A549 (cell line): Measurements from ENCODE around the gene SRGAP1. TPM values are rescaled to one million over a fixed set of nuclear protein-coding genes. Genes with fewer than 3 reads are reported as not detected.

Experiments
- ATAC-seq, 2 experiments: fragments of 200-7000 bp in 1 of 2; fragments of >200 bp in 1 of 2; cut with Nextera tagmentation in 1 of 2; cut with Tn5 transposase in 1 of 2; 3 replicates each; pipeline versions ENCODE4 v1.8.0 to v1.9.1; 2018 to 2020; ENCODE audit warnings: mild to moderate bottlenecking in 1 of 2, moderate library complexity in 1 of 2
- CTCF ChIA-PET: fragments of 300-600 bp; sonication (Branson Sonifier 250); formaldehyde crosslinking; extraction: SDS; loops from one replicate; lab custom pipeline; 2021; ENCODE audit warnings: antibody characterized with exemption, inconsistent platforms; lab: Yijun Ruan, JAX
- POLR2A ChIA-PET: fragments of 350-600 bp; formaldehyde crosslinking; extraction: SDS; loops from one replicate; lab custom pipeline; 2021; ENCODE audit warnings: antibody characterized with exemption, inconsistent platforms; lab: Yijun Ruan, JAX
- DNase-seq, 2 experiments: peaks; one replicate each; pipeline versions ENCODE4 v3.0.0 to v3.0.0-alpha.2; 2011 to 2016; ENCODE audit warnings: low read depth in 1 of 2, low spot score in 1 of 2
- FAIRE-seq: peaks from 2 replicates; lab custom pipeline; 2011; peaks lifted over from hg19 to GRCh38; lab: Jason Lieb, UNC
- H3K27ac ChIP-seq, 2 experiments: fragments of >200 bp; sonication (Bioruptor Twin); formaldehyde crosslinking; 3 replicates each; pipeline ENCODE4 v1.5.1; 2016 to 2017
- H3K4me1 ChIP-seq: fragments of >200 bp; sonication (Bioruptor Twin); formaldehyde crosslinking; 3 replicates; pipeline ENCODE4 v1.6.1; 2016
- H3K4me2 ChIP-seq: fragments of >200 bp; sonication (Bioruptor Twin); formaldehyde crosslinking; 3 replicates; pipeline ENCODE4 v1.6.1; 2016
- H3K4me3 ChIP-seq: fragments of >200 bp; sonication (Bioruptor Twin); formaldehyde crosslinking; 3 replicates; pipeline ENCODE4 v1.5.1; 2016
- H3K9me3 ChIP-seq: fragments of >200 bp; sonication (Bioruptor Twin); formaldehyde crosslinking; 3 replicates; pipeline ENCODE4 v1.6.1; 2016
- ATOH8 ChIP-seq: fragments of 250-450 bp; sonication (Bioruptor Pico); IDR thresholded peaks from 2 replicates; pipeline ENCODE4 v1.5.0; 2020; ENCODE audit warnings: low read depth, mild to moderate bottlenecking, moderate library complexity
- BCL3 ChIP-seq: fragments of >200 bp; sonication (Bioruptor Twin); formaldehyde crosslinking; IDR thresholded peaks from 3 replicates; pipeline ENCODE4 v1.6.1; 2016
- BHLHE40 ChIP-seq: IDR thresholded peaks from 2 replicates; pipeline ENCODE4 v1.6.1; 2012; ENCODE audit warnings: low read depth, low read length, inconsistent platforms
- CTCF ChIP-seq: fragments of >200 bp; sonication (Bioruptor Twin); formaldehyde crosslinking; IDR thresholded peaks from 3 replicates; pipeline ENCODE4 v1.5.1; 2016
- EHF ChIP-seq: fragments of 250-450 bp; sonication (Bioruptor Pico); IDR thresholded peaks from 2 replicates; pipeline ENCODE4 v1.5.0; 2020; ENCODE audit warnings: mild to moderate bottlenecking
- EHMT2 ChIP-seq: fragments of 200-600 bp; sonication (generic); IDR thresholded peaks from 2 replicates; pipeline ENCODE4 v1.6.1; 2016; ENCODE audit warnings: antibody characterized with exemption, low read depth, mild to moderate bottlenecking, moderate library complexity
- ESRRA ChIP-seq: fragments of 150-350 bp; IDR thresholded peaks from 2 replicates; pipeline ENCODE4 v1.6.1; 2014; ENCODE audit warnings: mild to moderate bottlenecking, low read length, borderline replicate concordance
- FOSB ChIP-seq: fragments of 250-450 bp; sonication (Bioruptor Pico); IDR thresholded peaks from 2 replicates; pipeline ENCODE4 v1.5.0; 2020; ENCODE audit warnings: mild to moderate bottlenecking, moderate library complexity
- FOSL2 ChIP-seq, 2 experiments: fragments of 450-650 bp in 1 of 2; fragments of >200 bp in 1 of 2; sonication (Bioruptor Twin) in 1 of 2; formaldehyde crosslinking; IDR thresholded peaks; 2 replicates each; pipeline versions ENCODE4 v1.5.0 to v1.6.1; 2016 to 2020; ENCODE audit warnings: mild to moderate bottlenecking in 1 of 2, moderate library complexity in 1 of 2
- FOXS1 ChIP-seq: fragments of 250-450 bp; sonication (Bioruptor Pico); IDR thresholded peaks from 2 replicates; pipeline ENCODE4 v1.5.0; 2020; ENCODE audit warnings: mild to moderate bottlenecking, moderate library complexity
- HDAC2 ChIP-seq: fragments of 200-600 bp; sonication (generic); IDR thresholded peaks from 2 replicates; pipeline ENCODE4 v1.6.1; 2016
- HEYL ChIP-seq: fragments of 250-450 bp; sonication (Bioruptor Pico); IDR thresholded peaks from 2 replicates; pipeline ENCODE4 v1.8.0; 2021; ENCODE audit warnings: mild to moderate bottlenecking, moderate library complexity
- HMGXB4 ChIP-seq: fragments of 250-450 bp; sonication (Bioruptor Pico); IDR thresholded peaks from 2 replicates; pipeline ENCODE4 v1.5.0; 2021; ENCODE audit warnings: mild to moderate bottlenecking, moderate library complexity, borderline replicate concordance
- HOXA7 ChIP-seq: fragments of 250-450 bp; sonication (Bioruptor Pico); IDR thresholded peaks from 2 replicates; pipeline ENCODE4 v1.5.0; 2020; ENCODE audit warnings: mild to moderate bottlenecking, moderate library complexity
- HOXB5 ChIP-seq: fragments of 250-450 bp; sonication (Bioruptor Pico); IDR thresholded peaks from 2 replicates; pipeline ENCODE4 v1.5.0; 2020; ENCODE audit warnings: mild to moderate bottlenecking, moderate library complexity
- MAFK ChIP-seq: fragments of 450-650 bp; IDR thresholded peaks from 2 replicates; pipeline ENCODE4 v1.6.1; 2014; ENCODE audit not compliant: partially characterized antibody
- MAX ChIP-seq: IDR thresholded peaks from 2 replicates; pipeline ENCODE4 v1.6.1; 2012
- MAZ ChIP-seq: fragments of 150-350 bp; IDR thresholded peaks from 2 replicates; pipeline ENCODE4 v1.6.1; 2014; ENCODE audit warnings: antibody characterized with exemption, low read depth, low read length, borderline replicate concordance
- NPAS2 ChIP-seq: fragments of 250-450 bp; sonication (Bioruptor Pico); IDR thresholded peaks from 2 replicates; pipeline ENCODE4 v1.8.0; 2022; ENCODE audit warnings: mild to moderate bottlenecking, moderate library complexity, borderline replicate concordance
- PBX3 ChIP-seq: IDR thresholded peaks from 2 replicates; pipeline ENCODE4 v1.6.1; 2012
- RARB ChIP-seq: fragments of 250-450 bp; sonication (Bioruptor Pico); IDR thresholded peaks from 2 replicates; pipeline ENCODE4 v1.8.0; 2021; ENCODE audit warnings: mild to moderate bottlenecking, moderate library complexity
- REST ChIP-seq: fragments of 200-600 bp; sonication (generic); IDR thresholded peaks from 2 replicates; pipeline ENCODE4 v1.6.1; 2016; ENCODE audit warnings: antibody characterized with exemption, mild to moderate bottlenecking, moderate library complexity
- RFX5 ChIP-seq: fragments of 450-650 bp; IDR thresholded peaks from 2 replicates; pipeline ENCODE4 v1.7.1; 2014; ENCODE audit warnings: antibody characterized with exemption, mild to moderate bottlenecking, moderate library complexity
- SMC3 ChIP-seq: fragments of >200 bp; sonication (Bioruptor Twin); formaldehyde crosslinking; IDR thresholded peaks from 3 replicates; pipeline ENCODE4 v1.6.1; 2018; ENCODE audit warnings: inconsistent platforms
- TP53 ChIP-seq: fragments of 250-450 bp; sonication (Bioruptor Pico); IDR thresholded peaks from 2 replicates; pipeline ENCODE4 v1.5.0; 2021; ENCODE audit warnings: mild to moderate bottlenecking, moderate library complexity
- ZC3H11A ChIP-seq: fragments of 450-650 bp; IDR thresholded peaks from 2 replicates; pipeline ENCODE4 v1.6.1; 2014; ENCODE audit warnings: antibody characterized with exemption, mild to moderate bottlenecking
- ZFP36 ChIP-seq: fragments of 450-650 bp; IDR thresholded peaks from 2 replicates; pipeline ENCODE4 v1.6.1; 2014; ENCODE audit warnings: borderline replicate concordance; ENCODE audit not compliant: partially characterized antibody
- WGBS: methylation state at CpG from one replicate; pipeline ENCODE4 v1.1.6; 2017; ENCODE audit errors: missing lambda C conversion rate; 5-methylcytosine and 5-hydroxymethylcytosine counted together
- polyA plus RNA-seq, 4 experiments: library from polyadenylated mRNA; depleted of rRNA in 3 of 4; stranded (reverse); fragments of >200 nt; fragmentation: RNase III in 1 of 4; extraction: RNeasy Plus Mini Kit Qiagen cat#74134 plus additional on column Dnase treatment in 1 of 4; gene quantifications; 2 replicates in 3 of 4; 3 replicates in 1 of 4; pipeline ENCODE4 v1.2.3, GENCODE V29; 2011 to 2017

Gene SRGAP1
- polyA plus RNA-seq, 2 of the 4 experiments (the other 2 are of a cell fraction): 7.9 to 22.9 TPM

- Histone ChIP-seq H3K4me2 (peak overlapping the region; percentile 34), H3K4me3 (no peak overlapping the region), H3K27ac (peak overlapping the region; percentile 45 to 62; a peak in 4 of 6 replicates), H3K4me1 (peaks cover 46% of the 10 kb centered on the region), H3K9me3 (no peaks in the 10 kb centered on the region)
- FAIRE-seq (no peak), ATAC-seq (peak in 1 of 2 experiments; percentile 18; a peak in 1 of 6 replicates), DNase-seq (no peak)
- WGBS: 95% methylated on average over 1 of the region's 1 CpG
- TF ChIP-seq TP53 (CRISPR knock-in tag) (no peak), RARB (CRISPR knock-in tag) (no peak), ZC3H11A (no peak), MAFK (no peak), NPAS2 (CRISPR knock-in tag) (no peak), MAX (no peak), HMGXB4 (no peak), ESRRA (no peak), SMC3 (no peak), EHMT2 (no peak), BCL3 (no peak), EHF (CRISPR knock-in tag) (no peak), HOXB5 (CRISPR knock-in tag) (no peak), MAZ (no peak), ZFP36 (no peak), RFX5 (no peak), HOXA7 (CRISPR knock-in tag) (no peak), HDAC2 (no peak), FOSL2 (IDR thresholded peaks at IDR 0.05) (no peak), FOSL2 (CRISPR knock-in tag; IDR thresholded peaks at IDR 0.05) (no peak)
- CTCF ChIA-PET: interaction anchor here (1.2 to 1.9 kb wide), 2 partner anchors 19 to 26 kb away, joined by 3 to 10 read pairs; no protein-coding TSS in a partner anchor
- POLR2A ChIA-PET: no interaction called here
These were observed 25.2 kb downstream of the SRGAP1 start for GRCh38 chr12:63869656-63870055.

GRCh38 chr12:63870838-63871237 is 26.3 kb downstream of the SRGAP1 start:
- H3K4me1 ChIP-seq: peaks cover 47% of the 10 kb centered on the region
- CTCF ChIA-PET: interaction anchor here (1.2 to 1.9 kb wide), 2 partner anchors 18 to 27 kb away, joined by 3 to 10 read pairs; no protein-coding TSS in a partner anchor

More at GRCh38 chr12:63870838-63871237, 26.3 kb downstream of the SRGAP1 start:
- 94% methylated on average over 4 of the region's 4 CpGs for WGBS
- TF ChIP-seq PBX3: no peak
- no peak for TF ChIP-seq MAFK
- no peak for TF ChIP-seq FOXS1 (CRISPR knock-in tag)
- no peak for TF ChIP-seq HEYL (CRISPR knock-in tag)
- no peak for TF ChIP-seq CTCF
- no peak for TF ChIP-seq FOSB (CRISPR knock-in tag)
- TF ChIP-seq REST: no peak
- no peak for TF ChIP-seq FOSL2 (IDR thresholded peaks at IDR 0.05)
- TF ChIP-seq FOSL2 (CRISPR knock-in tag; IDR thresholded peaks at IDR 0.05): no peak
- no peak for TF ChIP-seq BHLHE40
- TF ChIP-seq RFX5: no peak
- TF ChIP-seq ATOH8 (CRISPR knock-in tag): no peak
- H3K9me3 ChIP-seq: no peaks in the 10 kb centered on the region
- FAIRE-seq (no peak), DNase-seq (no peak), ATAC-seq (no peak)
- POLR2A ChIA-PET: no interaction called here
- no peak overlapping the region; a peak in 2 of 6 replicates for H3K27ac ChIP-seq
- H3K4me2 ChIP-seq: no peak overlapping the region
- H3K4me3 ChIP-seq: no peak overlapping the region
